OCI-LY1 (cell line): ENCODE data around the gene CELF6.

Experiments
- EZH2 ChIP-seq: fragments of 200-600 bp; sonication (generic), shearing (Covaris generic); IDR thresholded peaks from 2 replicates; pipeline ENCODE4 v1.8.0; 2017; ENCODE audit warnings: borderline replicate concordance, mixed run types, mild to moderate bottlenecking, antibody characterized with exemption, low read length, moderate library complexity, mixed read lengths
- TF ChIP-seq, protein P1 (sequence below): fragments of 200-600 bp; sonication (generic), shearing (Covaris generic); IDR thresholded peaks from 2 replicates; pipeline ENCODE4 v1.5.1; 2017; ENCODE audit warnings: mild to moderate bottlenecking, antibody characterized with exemption, low read length, moderate library complexity, mixed read lengths

DNA sequence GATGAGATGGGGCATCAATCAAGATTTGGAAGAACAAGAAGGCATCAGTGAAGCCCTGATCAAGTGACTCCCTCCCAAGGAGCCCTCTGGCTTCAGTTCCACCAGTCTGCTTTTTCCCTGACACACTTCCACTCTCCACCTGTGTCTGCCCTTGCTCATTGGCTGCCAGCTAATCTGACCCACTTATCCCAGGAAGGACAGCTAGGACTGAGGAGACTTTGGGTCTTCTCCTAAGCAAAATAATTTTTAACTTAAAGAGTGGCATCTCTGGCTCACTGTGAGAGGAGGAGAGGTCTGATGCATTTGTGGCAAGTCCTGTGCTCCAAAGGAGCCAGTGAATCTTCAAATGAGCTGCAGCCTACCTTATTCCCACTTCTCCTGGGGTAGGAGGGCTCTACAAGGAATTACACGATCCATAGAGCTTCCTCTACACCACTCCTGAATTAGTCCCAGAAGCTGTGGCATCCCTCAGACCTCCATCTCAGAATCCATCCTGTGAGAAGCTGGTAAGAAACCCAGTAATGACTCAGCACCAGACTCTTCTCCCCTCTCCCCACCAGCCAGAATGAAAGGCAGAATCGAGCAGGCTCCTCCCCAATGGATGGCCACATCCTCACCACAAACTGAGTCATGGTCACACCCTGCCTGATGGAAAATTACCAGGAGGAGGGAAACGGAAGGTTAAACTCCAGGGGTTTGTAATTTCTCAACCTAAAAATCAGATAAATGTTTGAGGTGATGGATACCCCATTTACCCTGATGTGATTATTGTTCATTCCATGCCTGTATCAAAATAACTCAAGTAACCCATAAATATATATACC, 82.7 kb downstream of the CELF6 start:
- TF ChIP-seq, protein P1, sequence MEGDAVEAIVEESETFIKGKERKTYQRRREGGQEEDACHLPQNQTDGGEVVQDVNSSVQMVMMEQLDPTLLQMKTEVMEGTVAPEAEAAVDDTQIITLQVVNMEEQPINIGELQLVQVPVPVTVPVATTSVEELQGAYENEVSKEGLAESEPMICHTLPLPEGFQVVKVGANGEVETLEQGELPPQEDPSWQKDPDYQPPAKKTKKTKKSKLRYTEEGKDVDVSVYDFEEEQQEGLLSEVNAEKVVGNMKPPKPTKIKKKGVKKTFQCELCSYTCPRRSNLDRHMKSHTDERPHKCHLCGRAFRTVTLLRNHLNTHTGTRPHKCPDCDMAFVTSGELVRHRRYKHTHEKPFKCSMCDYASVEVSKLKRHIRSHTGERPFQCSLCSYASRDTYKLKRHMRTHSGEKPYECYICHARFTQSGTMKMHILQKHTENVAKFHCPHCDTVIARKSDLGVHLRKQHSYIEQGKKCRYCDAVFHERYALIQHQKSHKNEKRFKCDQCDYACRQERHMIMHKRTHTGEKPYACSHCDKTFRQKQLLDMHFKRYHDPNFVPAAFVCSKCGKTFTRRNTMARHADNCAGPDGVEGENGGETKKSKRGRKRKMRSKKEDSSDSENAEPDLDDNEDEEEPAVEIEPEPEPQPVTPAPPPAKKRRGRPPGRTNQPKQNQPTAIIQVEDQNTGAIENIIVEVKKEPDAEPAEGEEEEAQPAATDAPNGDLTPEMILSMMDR = no peak
- TF ChIP-seq EZH2 = no peak
